NCI-H1105 treated with DMSO at 0.1 percent for 48 hours (cell line): ENCODE results near the gene FAM83D.

ENCODE experiments used
- DNase-seq: peaks from one replicate; lab custom pipeline; 2025; lab: John Stamatoyannopoulos, UW

The FAM83D gene

DNA sequence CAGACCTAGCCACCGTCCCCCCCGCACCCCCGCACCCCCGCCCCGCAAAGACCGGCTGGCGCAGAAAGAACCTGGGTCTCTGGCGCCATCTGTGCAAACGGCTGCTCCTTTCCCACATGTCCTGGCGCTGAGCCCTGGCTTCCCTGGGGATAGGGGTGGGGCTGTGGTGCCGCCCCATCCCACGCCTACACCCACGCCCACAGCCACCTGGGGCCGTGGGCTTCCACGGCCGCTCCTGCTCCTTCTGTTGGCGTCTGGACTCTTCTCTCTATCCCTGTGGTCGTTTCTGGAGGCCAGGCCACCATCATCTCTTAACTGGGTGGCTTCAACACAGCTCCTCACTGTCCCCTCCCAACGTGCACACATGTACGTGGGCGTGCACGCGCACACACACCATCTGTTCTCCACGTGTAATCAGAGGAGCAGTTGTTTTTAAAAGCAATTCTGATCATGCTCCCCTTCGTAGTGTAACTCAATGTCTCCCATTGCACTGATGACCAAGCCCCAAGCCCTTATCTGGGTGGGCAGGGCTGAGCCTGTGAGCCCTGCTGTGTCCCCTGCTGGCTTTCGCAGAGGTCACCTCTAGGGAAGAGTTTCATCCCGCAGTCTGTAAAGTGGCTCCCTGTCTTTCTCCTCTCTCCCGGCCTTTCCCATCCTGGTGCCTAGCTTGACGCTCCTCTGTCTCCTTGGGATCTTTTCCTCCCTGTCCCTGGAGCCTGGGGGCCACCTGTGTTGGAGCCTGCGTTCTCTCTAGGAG is 31.9 kb upstream of the FAM83D start:
- DNase-seq: no peak

DNA sequence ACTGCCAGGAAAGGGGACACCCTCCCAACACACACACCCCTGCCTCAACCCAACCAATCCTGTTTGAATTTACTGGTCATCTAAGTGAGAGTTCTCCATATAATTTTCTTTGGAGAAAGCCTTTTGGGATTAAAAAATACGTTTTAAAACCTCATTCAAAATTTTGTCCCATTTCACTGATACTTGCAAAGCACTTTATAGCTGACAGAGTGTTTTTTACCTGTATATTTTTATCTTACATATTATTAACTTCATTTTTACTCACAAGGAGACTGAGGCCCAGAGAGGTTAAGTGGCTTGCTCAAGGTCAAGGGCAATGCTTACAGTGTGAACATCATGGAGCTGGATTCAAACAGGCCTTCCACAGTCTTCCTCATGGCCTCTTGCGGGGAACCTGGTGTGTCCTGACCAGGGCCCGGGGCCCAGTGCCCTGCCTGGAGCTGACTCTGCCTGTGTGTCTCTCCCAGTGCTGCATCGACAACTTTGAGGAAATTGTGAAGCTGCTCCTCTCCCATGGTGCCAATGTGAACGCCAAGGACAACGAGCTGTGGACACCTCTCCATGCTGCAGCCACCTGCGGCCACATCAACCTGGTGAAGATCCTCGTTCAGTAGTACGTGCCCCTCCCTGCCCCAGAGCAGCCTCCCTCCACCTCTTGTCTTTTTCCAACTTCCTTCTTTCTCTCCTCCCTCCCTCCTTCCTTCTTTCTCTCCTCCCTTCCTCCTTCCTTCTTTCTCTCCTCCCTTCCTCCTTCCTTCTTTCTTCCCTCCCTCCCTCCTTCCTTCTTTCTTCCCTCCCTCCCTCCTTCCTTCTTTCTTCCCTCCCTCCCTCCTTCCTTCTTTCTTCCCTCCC is 30.9 kb upstream of the FAM83D start:
- no peak for DNase-seq

DNA sequence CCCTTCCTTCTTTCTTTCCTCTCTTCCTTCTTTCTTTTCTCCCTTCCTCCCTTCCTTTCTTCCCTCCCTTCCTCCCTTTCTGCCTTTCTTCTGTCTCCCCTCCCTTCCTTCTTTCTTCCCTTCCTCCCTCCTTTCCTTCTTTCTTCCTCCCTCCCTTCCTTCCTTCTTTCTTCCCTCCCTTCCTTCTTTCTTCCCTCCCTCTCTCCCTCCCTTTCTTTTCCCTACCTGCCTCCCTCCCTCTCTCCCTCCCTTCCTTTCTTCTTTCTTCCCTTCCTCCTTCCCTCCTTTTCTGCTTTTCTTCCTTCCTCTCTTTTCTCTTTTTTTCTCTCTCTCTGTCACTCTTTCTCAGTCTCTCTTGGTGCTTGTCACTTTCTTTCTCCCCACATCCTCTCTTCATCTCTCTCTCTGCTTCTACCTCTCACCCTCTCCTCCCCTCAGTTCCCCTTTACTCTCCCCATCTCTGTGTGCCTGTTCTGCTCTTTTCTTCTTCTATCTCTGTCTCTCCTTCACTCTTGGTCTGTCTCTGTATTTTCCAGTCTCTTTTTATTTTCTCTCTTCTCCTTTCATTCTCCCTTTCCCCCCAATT is 30.1 kb upstream of the FAM83D start:
- DNase-seq: no peak

DNA sequence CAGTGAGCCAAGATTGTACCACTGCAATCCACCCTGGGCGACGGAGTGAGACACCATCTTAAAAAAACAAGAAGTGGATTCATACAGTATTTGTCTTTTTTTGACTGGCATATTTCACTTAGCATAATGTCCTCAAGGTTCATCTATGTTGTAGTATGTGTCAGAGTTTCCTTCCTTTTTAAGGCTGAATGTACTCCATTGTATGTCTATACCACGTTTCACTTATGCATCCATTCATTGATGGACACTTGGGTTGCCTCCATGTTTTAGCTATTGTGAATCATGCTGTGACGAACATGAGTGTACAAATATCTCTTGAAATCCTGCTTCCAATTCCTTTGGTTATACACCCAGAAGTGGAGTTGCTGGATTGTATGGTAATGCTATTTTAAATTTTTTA is 28.9 kb upstream of the FAM83D start:
- DNase-seq: no peak

DNA sequence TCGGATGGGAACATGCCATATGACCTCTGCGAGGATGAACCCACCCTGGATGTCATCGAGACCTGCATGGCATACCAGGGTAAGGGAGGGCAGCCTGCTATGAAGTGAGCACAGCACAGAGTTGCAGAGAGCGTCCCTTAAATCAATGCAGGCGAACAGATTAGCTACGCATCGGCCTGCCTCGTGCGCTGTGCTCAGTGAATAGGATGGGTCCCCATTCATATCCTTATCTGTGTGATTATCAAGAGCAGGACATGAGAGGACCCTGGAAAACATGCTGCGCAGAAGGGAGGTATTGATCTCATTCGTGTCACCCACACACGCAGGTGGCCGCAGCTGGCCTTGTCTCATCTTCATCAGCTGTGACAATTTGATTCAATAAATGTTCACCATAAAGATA is 25.6 kb upstream of the FAM83D start:
- no peak for DNase-seq

DNA sequence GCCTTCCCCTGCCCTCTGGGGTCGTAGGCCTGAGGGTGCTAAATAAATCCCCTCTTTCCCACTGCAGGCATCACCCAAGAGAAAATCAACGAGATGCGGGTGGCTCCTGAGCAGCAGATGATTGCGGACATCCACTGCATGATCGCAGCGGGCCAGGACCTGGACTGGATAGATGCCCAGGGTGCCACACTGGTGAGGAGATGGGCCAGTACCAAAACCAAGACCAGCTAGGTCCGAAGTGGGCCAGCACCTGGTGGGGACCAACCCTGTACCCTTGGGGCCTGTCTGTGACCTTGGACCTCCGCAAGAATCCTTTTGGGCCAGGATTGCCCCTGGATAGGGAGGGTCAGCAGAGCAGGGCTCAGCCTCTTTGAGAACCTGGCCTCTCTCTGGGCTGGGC is 23.6 kb upstream of the FAM83D start:
- no peak for DNase-seq

DNA sequence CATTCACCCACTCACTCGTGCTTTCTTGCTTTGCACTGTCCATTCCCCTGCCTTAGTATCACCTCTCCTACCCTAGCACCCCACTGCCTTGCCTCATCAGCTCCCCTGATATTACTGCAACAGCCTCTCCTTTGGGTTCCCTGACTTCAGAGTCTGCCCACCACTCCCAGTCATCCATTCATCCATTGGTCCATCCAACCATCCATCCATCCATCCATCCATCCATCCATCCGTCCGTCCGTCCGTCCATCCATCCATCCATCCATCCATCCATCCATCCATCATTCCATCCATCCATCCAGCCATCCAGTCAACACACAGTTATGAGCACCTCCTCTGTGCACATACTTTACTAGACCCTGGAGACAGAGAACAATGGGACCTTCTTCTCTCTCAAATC is 22.9 kb upstream of the FAM83D start:
- DNase-seq: no peak

DNA sequence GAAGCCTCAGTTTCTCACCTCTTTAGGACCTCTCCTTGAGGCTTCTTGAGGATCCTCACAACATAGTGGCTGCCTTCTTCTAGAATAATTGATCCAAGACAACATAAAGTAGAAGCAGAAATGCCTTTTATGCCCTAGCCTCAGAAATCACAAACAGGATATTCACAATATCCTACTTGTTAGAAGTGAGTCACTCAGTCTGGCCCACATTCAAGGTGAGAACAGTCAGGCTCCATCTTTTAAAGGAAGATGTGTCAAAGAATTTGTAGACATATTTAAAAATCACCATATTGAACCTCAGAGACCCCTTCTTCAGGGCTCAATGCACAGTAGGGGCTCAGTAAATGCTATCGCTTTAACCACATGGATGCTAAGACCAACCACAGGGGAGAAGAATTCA is 20.8 kb upstream of the FAM83D start:
- no peak for DNase-seq

DNA sequence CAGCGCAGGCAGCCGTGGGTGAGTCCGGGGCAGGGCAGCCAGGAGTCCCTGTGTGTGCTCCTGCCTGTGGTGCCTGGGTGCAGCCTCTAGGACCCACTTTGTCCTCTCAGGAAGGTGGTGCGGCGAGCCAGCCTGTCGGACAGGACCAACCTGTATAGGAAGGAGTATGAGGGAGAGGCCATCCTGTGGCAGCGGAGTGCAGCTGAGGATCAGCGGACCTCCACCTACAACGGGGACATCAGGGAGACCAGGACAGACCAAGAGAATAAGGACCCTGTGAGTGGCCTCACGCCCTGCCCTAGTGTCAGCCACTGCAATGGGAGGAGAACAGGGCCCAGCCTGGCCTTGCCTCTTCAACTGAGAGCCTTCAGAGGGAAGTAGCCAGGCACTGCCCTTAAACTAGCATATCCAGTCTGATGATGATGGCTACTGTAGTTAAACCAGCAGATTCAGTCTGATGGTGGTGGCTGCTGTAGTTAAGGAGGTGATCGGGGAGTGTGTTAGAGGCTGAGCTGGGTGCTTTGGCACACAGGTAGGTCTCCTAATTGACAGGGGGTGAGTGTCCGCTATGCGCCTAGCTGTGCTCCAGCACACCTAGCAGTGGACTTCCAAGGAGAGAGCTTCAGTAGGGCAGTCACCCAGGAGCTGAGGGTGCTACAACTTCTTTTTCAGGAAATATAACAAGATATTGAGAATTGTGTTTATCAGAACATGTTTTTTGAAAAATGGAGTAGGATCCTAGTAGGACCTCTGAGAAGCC is 18.1 kb upstream of the FAM83D start:
- DNase-seq: no peak

DNA sequence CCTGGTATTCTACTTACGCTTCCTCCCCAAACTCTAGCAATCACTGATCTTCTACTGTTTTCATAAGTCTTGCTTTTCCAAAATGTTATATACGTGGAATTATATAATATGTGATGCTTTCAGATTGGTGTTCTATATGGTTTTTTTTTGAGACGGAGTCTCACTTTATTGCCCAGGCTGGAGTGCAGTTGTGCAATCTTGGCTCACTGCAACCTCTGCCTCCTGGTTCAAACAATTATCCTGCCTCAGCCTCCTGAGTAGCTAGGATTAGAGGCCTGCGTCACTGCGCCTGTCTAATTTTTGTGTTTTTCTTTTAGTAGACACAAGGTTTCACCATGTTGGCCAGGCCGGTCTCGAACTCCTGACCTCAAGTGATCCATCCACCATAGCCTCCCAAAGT is 10.9 kb upstream of the FAM83D start:
- no peak for DNase-seq

DNA sequence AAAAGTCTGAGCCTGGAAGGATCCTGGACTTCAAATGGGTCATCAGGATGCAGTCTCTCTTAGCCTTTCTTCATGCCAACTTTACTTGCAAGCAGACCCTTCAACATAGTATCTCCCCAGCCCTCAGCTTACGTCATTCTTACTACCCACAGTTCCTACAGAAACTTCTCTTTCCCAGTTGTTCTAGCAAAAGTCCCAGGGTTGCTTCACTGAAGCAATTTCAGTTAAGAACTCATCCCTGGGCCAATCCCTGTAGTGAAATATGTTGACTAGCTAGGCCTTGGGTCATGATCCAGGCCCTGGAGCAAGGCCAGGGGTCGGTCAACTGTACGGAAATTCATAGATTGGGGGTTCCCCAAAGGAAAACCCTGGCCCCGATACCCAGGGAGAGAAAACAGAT is 8.6 kb upstream of the FAM83D start:
- no peak for DNase-seq

DNA sequence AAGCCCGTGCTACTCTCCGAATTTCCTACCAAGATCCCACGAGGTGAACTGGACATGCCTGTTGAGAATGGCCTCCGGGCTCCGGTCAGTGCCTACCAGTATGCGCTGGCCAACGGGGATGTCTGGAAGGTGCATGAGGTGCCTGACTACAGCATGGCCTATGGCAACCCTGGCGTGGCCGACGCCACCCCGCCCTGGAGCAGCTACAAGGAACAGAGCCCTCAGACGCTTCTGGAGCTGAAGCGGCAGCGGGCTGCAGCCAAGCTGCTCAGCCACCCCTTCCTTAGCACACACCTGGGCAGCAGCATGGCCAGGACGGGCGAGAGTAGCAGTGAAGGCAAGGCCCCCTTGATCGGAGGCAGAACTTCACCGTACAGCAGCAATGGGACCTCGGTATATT is 8.0 kb upstream of the FAM83D start:
- no peak for DNase-seq

DNA sequence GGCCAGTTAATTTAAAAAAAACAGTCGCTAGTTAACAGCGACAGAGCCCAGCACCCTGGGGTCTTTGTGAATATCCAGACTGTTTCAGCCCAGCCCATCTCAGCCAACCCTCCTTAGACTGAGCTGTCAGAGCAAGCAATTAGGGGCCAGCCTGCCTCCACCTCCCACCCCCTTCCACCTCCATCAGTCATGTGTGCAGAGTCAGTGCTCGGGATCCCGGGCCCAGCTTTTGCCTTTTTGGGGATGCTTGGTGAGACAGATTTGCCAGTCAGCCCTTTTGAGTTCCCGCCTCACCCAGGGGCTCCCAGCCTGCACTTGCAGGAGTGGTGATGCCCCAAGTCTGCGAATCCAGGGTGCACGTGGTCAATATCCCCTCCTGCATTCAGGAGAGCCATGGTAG is 6.5 kb upstream of the FAM83D start:
- no peak for DNase-seq

DNA sequence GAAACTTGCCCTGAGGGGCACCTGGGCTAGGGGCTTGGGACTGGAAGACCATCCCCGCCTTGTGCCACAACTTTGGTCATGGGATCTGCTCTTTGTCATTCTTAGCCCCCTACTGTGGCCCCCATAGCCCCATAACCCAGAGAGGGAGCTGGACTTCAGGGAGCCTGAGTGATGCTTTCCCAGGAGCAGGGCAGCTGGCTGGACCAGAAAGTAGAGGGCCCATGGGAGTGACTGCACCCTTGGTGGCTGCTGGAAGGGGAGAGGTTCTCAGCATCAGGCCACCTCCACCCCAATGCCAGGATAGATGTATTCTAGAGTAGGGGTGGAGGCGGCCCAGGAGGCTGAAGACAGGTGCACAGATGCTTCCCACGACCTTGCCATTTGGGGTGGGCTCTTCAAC is 5.8 kb upstream of the FAM83D start:
- no peak for DNase-seq

DNA sequence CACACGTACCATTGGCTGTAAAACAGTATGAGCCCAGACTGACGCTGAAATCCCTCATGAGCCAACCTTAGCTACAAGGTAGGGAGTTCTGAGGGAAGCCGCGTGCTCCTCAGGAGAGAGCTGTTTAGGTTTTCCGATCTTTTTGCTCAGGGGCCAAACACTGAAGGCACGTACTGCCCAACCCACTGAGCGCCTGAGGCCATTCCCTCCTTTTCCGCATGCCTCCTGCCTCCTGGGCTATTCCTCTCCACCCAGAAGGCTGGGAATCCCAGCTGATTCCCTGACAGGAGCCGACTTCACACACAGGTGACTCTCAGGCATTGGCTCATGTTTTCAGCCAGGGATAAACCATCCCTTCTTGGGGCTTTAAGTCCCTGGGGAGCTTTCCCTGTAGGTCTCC is 5.4 kb upstream of the FAM83D start:
- DNase-seq: no peak

DNA sequence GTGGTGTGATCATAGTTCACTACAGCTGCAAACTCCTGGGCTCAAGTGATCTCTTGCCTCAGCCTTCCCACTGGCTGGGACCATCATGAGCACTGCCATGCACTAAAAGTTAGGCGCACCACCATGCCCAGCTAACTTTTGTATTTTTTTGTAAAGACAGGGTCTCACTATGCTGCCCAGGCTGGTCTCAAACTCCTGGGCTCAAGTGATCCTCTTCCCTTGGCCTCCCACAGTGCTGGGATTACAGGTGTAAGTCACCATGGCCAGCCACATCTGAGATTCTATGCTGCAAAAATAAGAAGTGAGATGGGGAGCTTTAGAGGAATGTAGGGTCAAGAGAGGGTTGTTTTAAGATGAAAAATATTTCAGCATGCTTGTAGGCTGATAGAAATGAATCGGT is 1.5 kb upstream of the FAM83D start:
- no peak for DNase-seq

DNA sequence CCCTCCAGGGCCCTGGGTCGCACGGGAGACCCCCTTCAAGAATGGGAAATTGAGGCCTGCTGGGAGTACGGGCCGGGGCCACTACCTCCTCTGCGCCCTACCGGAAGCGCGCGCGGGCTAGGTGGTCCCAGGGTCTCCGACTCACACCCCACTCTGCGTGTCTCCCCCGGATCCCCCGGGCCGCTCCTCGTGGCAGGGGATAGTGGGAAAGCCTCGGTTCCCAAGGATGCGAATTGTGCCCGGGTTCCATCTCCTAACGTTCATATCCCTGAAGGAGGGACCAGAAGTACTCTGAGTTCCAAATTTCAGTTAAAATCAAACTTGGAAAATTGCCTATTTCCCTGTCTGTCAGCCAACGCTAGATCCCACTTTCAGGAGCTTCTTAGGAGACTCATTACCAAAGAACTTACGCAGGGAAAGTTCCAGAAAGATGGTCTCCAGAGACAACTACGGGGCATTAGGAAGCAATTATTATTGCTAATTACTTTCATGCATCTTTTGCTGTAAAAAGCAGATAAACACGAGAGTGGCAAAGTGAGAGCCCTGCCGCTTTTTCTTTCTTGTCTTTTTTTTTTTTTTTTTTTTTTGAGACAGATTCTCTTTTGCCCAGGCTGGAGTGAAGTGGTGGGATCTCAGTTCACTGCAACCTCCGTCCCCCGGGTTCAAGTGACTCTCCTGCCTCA is 858 bp downstream of the FAM83D start:
- peak; percentile 28 for DNase-seq

DNA sequence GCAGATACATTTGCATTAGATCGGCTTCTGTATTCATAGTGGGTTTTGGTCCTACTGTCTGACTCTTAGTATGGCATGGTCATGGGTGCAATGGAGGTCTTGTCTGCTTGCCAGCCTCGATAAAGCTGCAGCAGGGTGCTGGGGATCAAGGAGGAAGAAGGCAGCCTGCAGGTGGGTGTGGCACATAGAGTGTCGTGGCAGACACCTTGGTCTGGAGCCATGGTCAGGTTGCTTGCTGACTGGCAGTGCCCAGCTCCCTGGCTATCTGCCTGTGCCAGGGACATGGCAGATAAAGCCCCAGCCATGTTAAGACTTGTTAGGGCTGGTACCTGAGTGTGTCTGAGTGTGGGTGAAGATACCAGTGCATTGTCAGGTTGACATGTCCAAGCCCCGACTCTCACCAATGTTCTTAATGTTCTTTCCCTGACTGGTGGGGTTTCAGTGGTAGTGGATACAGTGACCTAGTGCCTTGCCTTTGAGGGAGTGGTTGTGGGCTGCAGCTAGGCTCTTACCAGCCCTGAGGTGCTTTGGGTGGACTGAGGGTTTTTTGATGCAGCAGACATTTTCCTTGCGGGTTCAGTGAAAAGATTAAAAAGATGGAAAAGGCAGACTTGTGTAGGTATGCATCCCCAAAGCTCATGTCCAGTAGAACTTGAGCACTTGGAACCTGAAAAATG is 1.8 kb downstream of the FAM83D start:
- DNase-seq: peak; percentile 4

DNA sequence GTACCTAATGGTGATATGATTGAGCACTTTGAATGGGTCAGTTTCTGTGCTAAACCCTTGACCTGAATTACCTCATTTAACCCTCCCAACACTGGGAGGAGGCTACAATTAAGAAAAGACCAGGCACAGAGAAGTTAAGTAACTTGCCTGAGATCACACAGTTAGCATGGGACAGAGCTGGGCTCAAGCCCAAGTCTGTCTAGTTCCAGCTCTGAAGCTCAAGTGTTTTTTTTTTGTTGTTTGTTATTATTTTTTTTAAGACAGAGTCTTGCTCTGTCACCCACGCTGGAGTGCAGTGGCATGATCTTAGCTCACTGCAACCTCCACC is 4.0 kb downstream of the FAM83D start:
- DNase-seq: no peak

DNA sequence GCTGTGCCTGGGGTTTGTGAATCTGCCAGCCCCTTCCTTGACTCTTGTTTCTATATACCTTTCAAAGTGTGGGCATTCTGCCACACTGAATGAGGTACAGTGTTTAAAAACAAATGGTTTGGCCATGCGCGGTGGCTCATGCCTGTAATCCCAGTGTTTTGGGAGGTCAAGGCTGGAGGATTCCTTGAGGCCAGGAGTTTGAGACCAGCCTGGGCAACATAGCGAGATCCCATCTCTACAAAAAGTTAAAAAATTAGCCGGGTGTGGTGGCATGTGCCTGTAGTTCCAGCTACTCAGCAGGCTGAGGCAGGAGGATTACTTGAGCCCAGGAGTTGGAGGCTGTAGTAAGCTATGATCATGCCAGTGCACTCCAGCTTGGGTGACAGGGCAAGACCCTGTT is 5.8 kb downstream of the FAM83D start:
- DNase-seq: no peak

DNA sequence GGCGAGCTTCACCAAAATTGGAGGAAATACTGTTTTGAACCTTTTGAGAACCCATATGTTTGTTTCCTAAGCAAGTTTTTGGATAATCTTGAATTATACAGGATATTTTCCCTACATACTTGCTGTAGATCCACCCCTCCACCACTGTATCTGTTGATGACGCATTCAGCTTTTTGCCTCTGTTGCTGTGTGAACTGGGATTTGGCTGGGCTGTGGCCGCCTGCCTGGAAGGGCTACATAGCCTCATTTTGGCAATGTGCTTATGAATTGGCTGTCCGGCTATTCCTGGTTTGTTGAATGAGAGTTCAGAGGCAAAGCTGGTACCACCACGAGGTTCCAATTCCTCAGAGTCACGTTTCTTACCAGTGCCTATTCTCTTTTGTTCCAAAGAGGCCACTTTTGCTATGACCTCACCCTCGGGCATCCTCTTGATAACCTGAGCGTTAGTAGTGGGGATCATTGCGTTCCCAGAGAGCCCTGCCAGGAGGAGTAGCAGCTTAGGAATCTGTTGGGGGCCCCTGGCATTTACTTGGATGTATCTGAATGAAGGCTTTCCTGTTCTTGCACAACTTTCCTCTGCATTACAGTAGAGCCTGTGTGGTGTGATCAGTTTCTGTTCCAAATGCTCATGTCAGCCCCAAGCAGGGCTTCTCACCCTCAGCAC is 6.4 kb downstream of the FAM83D start:
- no peak for DNase-seq
